Spleen (tissue), 7 donors: ENCODE results near the gene PRCD.

Experiments used
- CTCF ChIP-seq, 11 experiments: fragments of 200-600 bp in 7 of 11; fragments of 450-650 bp in 4 of 11; sonication (generic) in 4 of 11; IDR thresholded peaks in 8 of 11; conservative IDR thresholded peaks in 3 of 11; 1 replicate in 7 of 11; 2 replicates in 4 of 11; pipeline versions ENCODE4 v1.4.0 to v1.8.0; 2016 to 2021; ENCODE audit warnings: antibody characterized with exemption in 11 of 11, inconsistent platforms in 4 of 11, mild to moderate bottlenecking in 1 of 11
- POLR2A ChIP-seq, 3 donors: fragments of 450-650 bp; IDR thresholded peaks; one replicate each; pipeline ENCODE4 v1.5.1; 2017; ENCODE audit warnings: antibody characterized with exemption in 3 of 3, mild to moderate bottlenecking in 1 of 3
- donor health status: DM: no; HTN: no; CAD: no; lungs with moderate emphysema.
- donor health status: DM: no; HTN: no; CAD: no.
- donor health status: DM: no; HTN: no; CAD: no.

- no peak for TF ChIP-seq CTCF (IDR thresholded peaks at IDR 0.05 in 8 of 11, conservative IDR thresholded peaks at IDR 0.05 in 3 of 11)
- no peak for TF ChIP-seq POLR2A (IDR thresholded peaks at IDR 0.05)
These were observed 40.6 kb upstream of the PRCD start for GRCh38 chr17:76499267-76499667.
